Measurements from ENCODE around the gene FAM107A. TPM values are rescaled to one million over a fixed set of nuclear protein-coding genes. Genes with fewer than 3 reads are reported as not detected.

FAM107A gene
- total and polyA plus RNA-seq, 2 experiments from 2014 or later, result 1.0 to 1.1 TPM

GRCh38 chr3:58556001-58556400 lies 21.2 kb downstream of the FAM107A start:
- Histone ChIP-seq H3K79me2 (replicated peaks; ENCODE audit: insufficient read depth) (no peaks in the 10 kb centered on the region), H3K27me3 (ENCODE audit: insufficient read depth) (no peaks in the 10 kb centered on the region), H3K9me2 (ENCODE audit: insufficient read depth) (no peaks in the 10 kb centered on the region), H3K4me1 (ENCODE audit: insufficient read depth) (no peaks in the 10 kb centered on the region), H3K27ac (ENCODE audit: low read depth) (no peak overlapping the region), H3K4me2 (no peak overlapping the region), H4K20me1 (replicated peaks; ENCODE audit: insufficient read depth) (no peaks in the 10 kb centered on the region), H3F3A (replicated peaks; ENCODE audit: low read depth) (no peaks in the 10 kb centered on the region), H3K36me3 (ENCODE audit: insufficient read depth) (no peaks in the 10 kb centered on the region), H2AFZ (peak overlapping the region; percentile 26; the same call in 1 of the 2 replicates), H3K4me3 (no peak overlapping the region)
- Mint-ChIP-seq H3K36me3 (ENCODE audit: low read depth) (peaks cover 13% of the 10 kb centered on the region), H3K27ac (no peak overlapping the region), H3K27me3 (ENCODE audit: insufficient read depth, low read depth, poor library complexity) (peaks cover 4% of the 10 kb centered on the region), H3K4me1 (peaks cover 17% of the 10 kb centered on the region), H3K4me3 (no peak overlapping the region), H3K9me3 (peaks cover 29% of the 10 kb centered on the region)
- no peak for ATAC-seq
- TF ChIP-seq EZH2phosphoT487 (IDR thresholded peaks at IDR 0.05; ENCODE audit: unreplicated experiment), result no peak
- no peak for TF ChIP-seq ZNF114 (CRISPR knock-in tag; IDR thresholded peaks at IDR 0.05)
- TF ChIP-seq REST (IDR thresholded peaks at IDR 0.05; ENCODE audit: unreplicated experiment), result no peak
- TF ChIP-seq EZH2 (IDR thresholded peaks at IDR 0.05; ENCODE audit: low read depth, unreplicated experiment), result no peak
- TF ChIP-seq CREB1 (CRISPR knock-in tag; IDR thresholded peaks at IDR 0.05; ENCODE audit: low read depth), result no peak
- no peak for TF ChIP-seq ZNF331 (CRISPR knock-in tag; IDR thresholded peaks at IDR 0.05; ENCODE audit: low read depth)
- TF ChIP-seq NANOG (IDR thresholded peaks at IDR 0.05; ENCODE audit: borderline replicate concordance), result no peak
- TF ChIP-seq JUNB (IDR thresholded peaks at IDR 0.05; ENCODE audit: unreplicated experiment), result no peak
- TF ChIP-seq STAT1 (IDR thresholded peaks at IDR 0.05; ENCODE audit: unreplicated experiment), result no peak
- TF ChIP-seq ZNF462 (CRISPR knock-in tag; IDR thresholded peaks at IDR 0.05), result no peak
- no peak for TF ChIP-seq POLR2AphosphoS5 (IDR thresholded peaks at IDR 0.05; ENCODE audit: low read depth)
- TF ChIP-seq CTCF (conservative IDR thresholded peaks at IDR 0.05; ENCODE audit: low read depth in 2 of 2), result no peak
- no peak for TF ChIP-seq ETS1 (IDR thresholded peaks at IDR 0.05)
- DNase-seq (ENCODE audit: low spot score), result no peak
